Measurements from ENCODE around the gene SLC29A1.

- TF ChIP-seq CTCF (IDR thresholded peaks at IDR 0.05; ENCODE audit: low read depth, low read length, missing input control) (no peak), FOXA1 (IDR thresholded peaks at IDR 0.05) (no peak), GABPA (IDR thresholded peaks at IDR 0.05 in 1 of 2, conservative IDR thresholded peaks at IDR 0.05 in 1 of 2) (no peak), SP1 (IDR thresholded peaks at IDR 0.05) (no peak), REST (IDR thresholded peaks at IDR 0.05) (no peak)
Observed at GRCh38 chr6:44199883-44200282, 23.5 kb upstream of the SLC29A1 start.
